GM12878 (cell line): ENCODE results near the gene STX3. TPM values are rescaled to one million over a fixed set of nuclear protein-coding genes. Genes with fewer than 3 reads are reported as not detected.
A peak's percentile ranks its signal among the peaks of the same experiment; 100 is the strongest.

Experiments
- ATAC-seq: fragments of 200-7000 bp; cut with Tn5 transposase; 3 replicates; pipeline ENCODE4 v1.9.1; 2020; ENCODE audit warnings: mild to moderate bottlenecking, moderate library complexity
- BruUV-seq: library from RNA; stranded (reverse); fragments of 400-500 nt; replicated peaks from 2 replicates; lab custom pipeline; 2021; lab: Mats Ljungman, UMichigan
- CTCF ChIA-PET: fragments of 300-600 bp; sonication (Branson Sonifier 250); formaldehyde crosslinking; extraction: SDS; loops from one replicate; lab custom pipeline; 2021; ENCODE audit warnings: inconsistent platforms; lab: Yijun Ruan, JAX
- POLR2A ChIA-PET: fragments of 350-600 bp; formaldehyde crosslinking; extraction: SDS; loops from one replicate; lab custom pipeline; 2021; ENCODE audit warnings: inconsistent platforms; lab: Charles Lee
- RAD21 ChIA-PET: fragments of 300-600 bp; sonication (Branson Sonifier 250); formaldehyde crosslinking; loops from one replicate; lab custom pipeline; 2023; ENCODE audit warnings: antibody characterized with exemption; ENCODE audit not compliant: unreplicated experiment; lab: Charles Lee
- SMC1A ChIA-PET: fragments of 300-600 bp; sonication (Branson Sonifier 250); formaldehyde crosslinking; loops from one replicate; lab custom pipeline; 2023; ENCODE audit not compliant: unreplicated experiment, uncharacterized antibody; lab: Charles Lee
- DNase-seq: peaks from one replicate; pipeline ENCODE4 v3.0.0-alpha.2; 2011; ENCODE audit warnings: low read depth, low spot score
- FAIRE-seq: peaks from 3 replicates; lab custom pipeline; 2011; peaks lifted over from hg19 to GRCh38; lab: Jason Lieb, UNC
- H2AFZ ChIP-seq: 2 replicates; pipeline ENCODE4 v1.6.0; 2011; ENCODE audit warnings: low read depth, low read length, control low read depth; ENCODE audit not compliant: control insufficient read depth
- H3K27ac ChIP-seq: 2 replicates; pipeline ENCODE4 v1.5.1; 2011; ENCODE audit warnings: control low read depth; ENCODE audit not compliant: control insufficient read depth, insufficient read depth
- H3K27me3 ChIP-seq, 2 experiments: replicated peaks in 1 of 2; 2 replicates each; pipeline versions ENCODE4 v1.6.0 to v1.6.1; 2011; ENCODE audit warnings: low read length in 1 of 2; ENCODE audit not compliant: control insufficient read depth in 2 of 2, insufficient read depth in 2 of 2
- H3K36me3 ChIP-seq, 2 experiments: 2 replicates each; pipeline ENCODE4 v1.5.1; 2011; ENCODE audit warnings: low read length in 1 of 2; ENCODE audit not compliant: control insufficient read depth in 2 of 2, insufficient read depth in 2 of 2
- H3K4me1 ChIP-seq: 2 replicates; pipeline ENCODE4 v1.6.1; 2011; ENCODE audit warnings: mild to moderate bottlenecking, low read length, moderate library complexity, mixed read lengths; ENCODE audit not compliant: control insufficient read depth, insufficient read depth
- H3K4me2 ChIP-seq: 2 replicates; pipeline ENCODE4 v1.6.0; 2011; ENCODE audit warnings: control low read depth; ENCODE audit not compliant: control insufficient read depth, insufficient read depth
- H3K4me3 ChIP-seq: fragments of 200-600 bp; sonication (generic); 2 replicates; pipeline ENCODE4 v1.5.1; 2016
- H3K79me2 ChIP-seq: 2 replicates; pipeline ENCODE4 v1.6.0; 2011; ENCODE audit warnings: low read length; ENCODE audit not compliant: control insufficient read depth, insufficient read depth
- H3K9ac ChIP-seq: 2 replicates; pipeline ENCODE4 v1.8.0; 2011; ENCODE audit warnings: low read length, control low read depth, mixed read lengths; ENCODE audit not compliant: control insufficient read depth, insufficient read depth
- H3K9me3 ChIP-seq: replicated peaks from 3 replicates; pipeline ENCODE4 v1.5.1; 2011; ENCODE audit warnings: mild to moderate bottlenecking, low read length; ENCODE audit not compliant: control insufficient read depth, insufficient read depth
- H4K20me1 ChIP-seq: 2 replicates; pipeline ENCODE4 v1.6.0; 2011; ENCODE audit not compliant: control insufficient read depth, insufficient read depth
- EGR1 ChIP-seq, 2 experiments: IDR thresholded peaks; 1 replicate in 1 of 2; 2 replicates in 1 of 2; pipeline ENCODE4 v1.6.1; 2011 to 2012; ENCODE audit warnings: low read depth in 2 of 2, low read length in 2 of 2, borderline replicate concordance in 1 of 2, mild to moderate bottlenecking in 1 of 2, moderate library complexity in 1 of 2
- EP300 ChIP-seq, 2 experiments: fragments of 150-350 bp in 1 of 2; IDR thresholded peaks; 2 replicates each; pipeline ENCODE4 v1.6.1; 2011 to 2012; ENCODE audit warnings: low read depth in 2 of 2, low read length in 2 of 2, borderline replicate concordance in 1 of 2, improper control_type of control experiment in 1 of 2, inconsistent platforms in 1 of 2; ENCODE audit not compliant: control insufficient read depth in 1 of 2
- JUNB ChIP-seq: IDR thresholded peaks from 2 replicates; pipeline ENCODE4 v1.6.1; 2016; ENCODE audit warnings: antibody characterized with exemption, mild to moderate bottlenecking
- NR2C1 ChIP-seq: fragments of 450-650 bp; IDR thresholded peaks from 2 replicates; pipeline ENCODE4 v1.6.1; 2017; ENCODE audit warnings: antibody characterized with exemption, mild to moderate bottlenecking, moderate library complexity
- RFX5 ChIP-seq: IDR thresholded peaks from 2 replicates; pipeline ENCODE4 v1.6.1; 2011; ENCODE audit warnings: low read depth, low read length, improper control_type of control experiment
- SUPT20H ChIP-seq: IDR thresholded peaks from 2 replicates; pipeline ENCODE4 v1.6.1; 2011; ENCODE audit warnings: low read depth, mild to moderate bottlenecking, low read length, moderate library complexity, borderline replicate concordance; ENCODE audit not compliant: control insufficient read depth
- SUZ12 ChIP-seq: fragments of 200-600 bp; sonication (generic); IDR thresholded peaks from one replicate; pipeline ENCODE4 v1.6.1; 2018; ENCODE audit warnings: antibody characterized with exemption, mild to moderate bottlenecking; ENCODE audit not compliant: unreplicated experiment
- USF1 ChIP-seq: IDR thresholded peaks from 2 replicates; pipeline ENCODE4 v1.6.1; 2011; ENCODE audit warnings: borderline replicate concordance, low read depth, mild to moderate bottlenecking, moderate library complexity, mixed read lengths, low read length; ENCODE audit not compliant: insufficient read depth; ENCODE audit errors: extremely low read length
- WGBS: methylation state at CpG from one replicate; pipeline ENCODE4 v1.1.6; 2016; ENCODE audit warnings: low lambda C conversion rate; ENCODE audit not compliant: insufficient replicate concordance, insufficient coverage; ENCODE audit errors: missing lambda C conversion rate; 5-methylcytosine and 5-hydroxymethylcytosine counted together
- in situ Hi-C: fragments of 300-500 bp; cut with MboI; formaldehyde crosslinking; loops from 9 replicates; pipeline ENCODE4 v1.14.3; 2018; ENCODE audit warnings: mixed read lengths
- intact Hi-C: fragments of 100-400 bp; cut with micrococcal nuclease; formaldehyde crosslinking; loops from one replicate; pipeline ENCODE4 v1.14.2; 2022; ENCODE audit not compliant: unreplicated experiment
- polyA plus RNA-seq, 11 experiments: library from polyadenylated mRNA; depleted of rRNA in 4 of 11; unstranded in 6 of 11; stranded (reverse) in 5 of 11; fragments of >200 nt; fragmentation: Nextera tagmentation in 4 of 11; fragmentation: Illumina TruSeq in 1 of 11; extraction: Ambion mirVana in 4 of 11; extraction: Trizol in 1 of 11; gene quantifications; 1 replicate in 1 of 11; 2 replicates in 10 of 11; pipeline versions ENCODE4 v1.2.1 to v1.2.3, GENCODE V29; 2011 to 2016; ENCODE audit warnings: inconsistent platforms in 2 of 11, missing spikeins in 2 of 11, low read depth in 1 of 11
- total RNA-seq, 4 experiments: library from RNA; depleted of rRNA in 3 of 4; stranded (reverse); fragments of >200 nt in 3 of 4; fragmentation: Illumina TruSeq in 1 of 4; extraction: Trizol in 1 of 4; gene quantifications; 2 replicates each; pipeline versions ENCODE4 v1.2.1 to v1.2.3, GENCODE V29; 2013 to 2021

Gene STX3
- total and polyA plus RNA-seq, 10 of the 15 experiments (the other 5 are each of a cell fraction or from before 2014, with no cell fraction given) = 0.11 to 2.5 (median 1.1) TPM

DNA sequence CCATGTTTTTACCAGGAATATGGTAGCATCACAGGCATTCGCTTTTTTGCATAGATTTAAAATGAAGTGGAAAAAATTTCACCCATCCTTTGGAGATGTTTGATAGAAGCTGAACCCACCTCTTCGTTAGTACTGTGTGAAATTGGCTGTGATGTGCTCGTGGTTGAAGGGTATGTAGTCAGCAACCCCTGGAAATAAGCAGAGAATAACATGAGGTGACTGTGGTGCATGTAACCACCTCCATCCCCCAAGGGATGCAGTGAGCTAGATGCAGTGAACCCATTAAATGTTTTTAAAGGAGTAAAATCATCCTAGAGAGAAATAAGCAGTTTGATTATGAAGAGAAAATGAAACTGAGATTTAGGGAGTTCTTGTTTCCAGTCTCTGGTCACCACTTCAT is 74.2 kb downstream of the STX3 start:
- no peak overlapping the region for H3K9ac ChIP-seq
- H3K4me2 ChIP-seq = peak overlapping the region; percentile 13; the same call in 1 of the 2 replicates
- no peaks in the 10 kb centered on the region for H3K4me1 ChIP-seq
- DNase-seq (no peak), ATAC-seq (peak; percentile 32; the same call in 2 of the 3 replicates), FAIRE-seq (no peak)
- ChIA-PET SMC1A (interaction anchor here (1.2 to 1.9 kb wide), 2 partner anchors 423 to 516 kb away, joined by 3 to 7 read pairs; no protein-coding TSS in a partner anchor), RAD21 (interaction anchor here (0.6 to 1.3 kb wide), 2 partner anchors 385 to 422 kb away, joined by 3 read pairs; no protein-coding TSS in a partner anchor), CTCF (interaction anchor here (1.4 kb wide), 1 partner anchor 422 kb away, joined by 4 read pairs; no protein-coding TSS in a partner anchor), POLR2A (interaction anchor here (0.5 kb wide), 1 partner anchor 157 kb away, joined by 4 read pairs; no protein-coding TSS in a partner anchor)
- in situ Hi-C loops (no loop called here), intact Hi-C loops (loop anchor here (10.0 kb wide), 1 partner anchor 515 kb away; no protein-coding TSS in a partner anchor)
- no peak overlapping the region for H3K27ac ChIP-seq
- no peak overlapping the region for H2AFZ ChIP-seq
- BruUV-seq = no TSS peak
- no peak overlapping the region for H3K4me3 ChIP-seq
- H3K36me3 ChIP-seq = no peaks in the 10 kb centered on the region
- no peaks in the 10 kb centered on the region for H3K79me2 ChIP-seq
- H3K27me3 ChIP-seq = no peaks in the 10 kb centered on the region
- no peaks in the 10 kb centered on the region for H4K20me1 ChIP-seq
- no peaks in the 10 kb centered on the region for H3K9me3 ChIP-seq
- WGBS = 0% methylated on average over 3 of the region's 3 CpGs
- TF ChIP-seq USF1 (no peak), NR2C1 (no peak), SUZ12 (no peak), EGR1 (IDR thresholded peaks at IDR 0.05; ENCODE audit: borderline replicate concordance in 1 of 2, low read depth in 2 of 2, low read length in 2 of 2) (no peak), JUNB (no peak), SUPT20H (no peak), RFX5 (no peak), EP300 (IDR thresholded peaks at IDR 0.05; ENCODE audit: borderline replicate concordance in 1 of 2, control insufficient read depth in 1 of 2, low read depth in 2 of 2, low read length in 2 of 2) (no peak)
